Measurements from ENCODE around the gene IQCE. TPM values are rescaled to one million over a fixed set of nuclear protein-coding genes. Genes with fewer than 3 reads are reported as not detected.
"Not testable (repeated sequence)": the region's sequence is repeated elsewhere in the genome, so short reads cannot be mapped to it uniquely, and the experiment has no call there.

Gene IQCE
- total RNA-seq, 1 donor from 2014 or later, result 22.2 TPM

GRCh38 chr7:2529161-2530070 is 29.4 kb upstream of the IQCE start:
- intact Hi-C loops (cut with DNase I), result no loop called here
- DNase-seq (peak; percentile 89), ATAC-seq (peak; percentile 62)
- Histone ChIP-seq H3K27me3 (no peaks in the 10 kb centered on the region), H3K27ac (peak overlapping the region; percentile 85), H3K9me3 (no peaks in the 10 kb centered on the region), H3K4me3 (no peak overlapping the region), H3K36me3 (peaks cover 23% of the 10 kb centered on the region), H3K4me1 (peaks cover 61% of the 10 kb centered on the region)
- no peak for TF ChIP-seq CTCF (IDR thresholded peaks at IDR 0.05)

- Histone ChIP-seq H3K27ac (peak overlapping the region; percentile 85), H3K4me1 (peaks cover 52% of the 10 kb centered on the region), H3K36me3 (peaks cover 20% of the 10 kb centered on the region), H3K27me3 (no peaks in the 10 kb centered on the region), H3K9me3 (no peaks in the 10 kb centered on the region), H3K4me3 (no peak overlapping the region)
- TF ChIP-seq CTCF (IDR thresholded peaks at IDR 0.05), result no peak
- intact Hi-C loops (cut with DNase I), result no loop called here
- DNase-seq (peak; percentile 83), ATAC-seq (peak; percentile 63)
These were observed 28.4 kb upstream of the IQCE start for GRCh38 chr7:2530071-2530987.

- H3K9me3 ChIP-seq; intact Hi-C loops (cut with DNase I); H3K4me3 ChIP-seq; H3K27me3 ChIP-seq; ATAC-seq; DNase-seq: not testable (repeated sequence)
- H3K36me3 ChIP-seq, result peaks cover 12% of the 10 kb centered on the region
- peaks cover 43% of the 10 kb centered on the region for H3K4me1 ChIP-seq
- peak overlapping the region; percentile 85 for H3K27ac ChIP-seq
These were observed 27.6 kb upstream of the IQCE start for GRCh38 chr7:2530994-2531795.

- intact Hi-C loops (cut with DNase I); H3K36me3 ChIP-seq; H3K4me3 ChIP-seq; H3K27me3 ChIP-seq; ATAC-seq; DNase-seq; H3K27ac ChIP-seq; H3K9me3 ChIP-seq: not testable (repeated sequence)
- H3K4me1 ChIP-seq, result peaks cover 38% of the 10 kb centered on the region
These were observed 27.0 kb upstream of the IQCE start for GRCh38 chr7:2531796-2532110.

- H3K36me3 ChIP-seq; H3K27me3 ChIP-seq; H3K9me3 ChIP-seq; ATAC-seq; intact Hi-C loops (cut with DNase I); H3K27ac ChIP-seq; H3K4me3 ChIP-seq: not testable (repeated sequence)
- DNase-seq, result peak; percentile 41
- H3K4me1 ChIP-seq, result peaks cover 32% of the 10 kb centered on the region
These were observed 26.5 kb upstream of the IQCE start for GRCh38 chr7:2532199-2532772.

- H3K4me1 ChIP-seq, result peaks cover 27% of the 10 kb centered on the region
- H3K36me3 ChIP-seq; intact Hi-C loops (cut with DNase I); H3K4me3 ChIP-seq; H3K27ac ChIP-seq; H3K9me3 ChIP-seq; ATAC-seq; DNase-seq; H3K27me3 ChIP-seq: not testable (repeated sequence)
These were observed 26.0 kb upstream of the IQCE start for GRCh38 chr7:2532816-2533215.

- H3K4me3 ChIP-seq; H3K9me3 ChIP-seq; ATAC-seq; H3K27me3 ChIP-seq; DNase-seq; H3K27ac ChIP-seq; intact Hi-C loops (cut with DNase I): not testable (repeated sequence)
- Histone ChIP-seq H3K36me3 (peaks cover 11% of the 10 kb centered on the region), H3K4me1 (peaks cover 20% of the 10 kb centered on the region)
These were observed 25.2 kb upstream of the IQCE start for GRCh38 chr7:2533566-2533965.

GRCh38 chr7:2534214-2534613 is 24.6 kb upstream of the IQCE start:
- H3K27ac ChIP-seq; ATAC-seq; intact Hi-C loops (cut with DNase I); H3K9me3 ChIP-seq; H3K4me3 ChIP-seq; H3K27me3 ChIP-seq: not testable (repeated sequence)
- peaks cover 14% of the 10 kb centered on the region for H3K4me1 ChIP-seq
- H3K36me3 ChIP-seq, result peaks cover 17% of the 10 kb centered on the region
- DNase-seq, result peak; percentile 17

GRCh38 chr7:2535872-2536627 is 22.7 kb upstream of the IQCE start:
- H3K27ac ChIP-seq; H3K4me1 ChIP-seq; H3K9me3 ChIP-seq; H3K27me3 ChIP-seq; ATAC-seq; H3K4me3 ChIP-seq; intact Hi-C loops (cut with DNase I): not testable (repeated sequence)
- DNase-seq, result peak; percentile 56
- H3K36me3 ChIP-seq, result peaks cover 32% of the 10 kb centered on the region
